HT-29 (cell line): Measurements from ENCODE around the gene SLC66A2. TPM values are rescaled to one million over a fixed set of nuclear protein-coding genes. Genes with fewer than 3 reads are reported as not detected.
"Not testable (repeated sequence)": the region's sequence is repeated elsewhere in the genome, so short reads cannot be mapped to it uniquely, and the experiment has no call there.

Experiments
- DNase-seq: peaks from one replicate; pipeline ENCODE4 v3.0.0-alpha.2; 2015; ENCODE audit warnings: low spot score
- total RNA-seq: library from RNA; depleted of rRNA; stranded (reverse); fragments of >200 nt; shearing (Covaris generic); gene quantifications from 2 replicates; pipeline ENCODE4 v1.2.3, GENCODE V29; 2014; rRNA removed

Gene SLC66A2
- total RNA-seq, result 37.4 and 41.9 TPM in 2 replicates

DNA sequence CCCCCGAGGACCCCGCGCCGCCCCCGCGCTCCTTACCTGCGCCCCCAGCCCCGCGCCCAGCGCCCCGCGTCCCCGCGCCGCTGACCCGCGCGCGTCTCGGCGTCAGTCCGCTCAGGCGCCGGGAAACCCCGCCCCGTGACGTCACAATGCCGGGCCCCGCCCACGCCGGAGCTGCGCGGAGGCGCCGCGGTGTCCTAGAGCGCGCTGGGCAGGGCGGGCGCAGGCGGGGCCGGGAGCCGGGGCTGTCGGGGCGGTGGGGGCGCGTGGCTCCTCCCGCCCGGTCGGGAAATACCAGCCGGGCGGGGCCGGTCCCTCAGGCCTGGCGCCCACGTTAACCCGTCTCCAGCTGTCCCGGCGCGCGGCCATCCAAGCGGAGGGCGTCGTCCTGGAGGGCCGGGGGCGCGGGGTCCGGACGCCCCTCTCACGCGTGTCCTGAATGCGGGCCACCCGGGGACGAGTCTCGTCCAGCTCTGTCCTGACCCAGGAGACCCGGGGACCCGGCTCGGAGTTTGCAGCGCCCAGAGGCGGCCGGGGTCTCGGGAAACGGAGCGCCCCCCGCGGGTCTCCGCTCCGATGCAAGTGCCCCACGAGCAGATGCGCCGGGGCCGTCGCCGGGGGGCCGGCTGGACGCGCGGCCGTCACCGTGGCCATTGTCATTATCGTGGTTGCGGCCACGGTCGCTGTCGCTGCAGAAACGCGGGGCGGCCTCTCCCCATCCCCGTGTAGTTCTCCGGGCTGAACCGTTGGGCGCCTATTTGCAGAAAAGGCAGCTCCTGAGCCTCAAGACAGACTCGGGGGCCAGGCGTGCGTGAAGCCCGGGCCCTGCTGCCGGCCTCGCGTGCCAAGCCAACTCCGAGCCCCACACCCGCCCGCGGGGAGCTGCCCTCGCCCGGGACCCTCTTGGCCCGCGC lies at the start of gene SLC66A2:
Gene SLC66A2 (minus strand): TSS at position 109 of the 911 bp plus-strand sequence. CDS start 727 bp downstream, outside the sequence.
- peak; percentile 71 for DNase-seq

DNA sequence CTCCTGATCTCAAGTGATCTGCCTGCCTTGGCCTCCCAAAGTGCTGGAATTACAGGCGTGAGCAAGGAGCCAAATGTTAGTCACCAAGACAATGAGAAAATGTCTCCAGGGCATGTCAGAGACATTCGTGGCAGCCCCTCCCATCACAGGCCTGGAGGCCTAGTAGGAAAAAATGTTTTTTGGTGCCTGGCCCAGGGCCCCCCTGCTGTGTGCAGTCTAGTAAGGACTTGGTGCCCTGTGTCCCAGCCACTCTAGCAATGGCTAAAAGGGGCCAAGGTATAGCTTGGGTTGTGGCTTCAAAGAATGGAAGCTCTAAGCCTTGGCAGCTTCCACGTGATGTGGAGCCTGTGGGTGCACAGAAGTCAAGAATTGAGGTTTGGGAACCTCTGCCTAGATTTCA lies 49.4 kb upstream of the SLC66A2 start:
- no peak for DNase-seq

DNA sequence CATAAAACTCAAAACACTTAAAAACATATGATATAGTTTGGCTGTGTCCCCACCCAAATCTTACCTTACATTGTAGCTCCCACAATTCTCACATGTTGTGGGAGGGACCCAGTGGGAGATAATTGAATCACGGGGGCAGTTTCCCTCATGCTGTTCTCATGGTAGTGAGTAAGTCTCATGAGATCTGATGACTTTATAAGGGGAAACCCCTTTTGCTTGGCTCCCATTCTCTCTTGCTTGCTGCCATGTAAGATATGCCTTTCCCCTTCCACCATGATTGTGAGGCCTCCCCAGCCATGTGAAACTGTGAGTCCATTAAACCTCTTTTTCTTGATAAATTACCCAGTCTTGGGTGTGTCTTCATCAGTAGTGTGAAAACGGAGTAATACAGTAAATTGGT lies 48.2 kb upstream of the SLC66A2 start:
- not testable (repeated sequence) for DNase-seq

- no peak for DNase-seq
Observed at GRCh38 chr18:79991494-79991893, 40.0 kb upstream of the SLC66A2 start.

DNA sequence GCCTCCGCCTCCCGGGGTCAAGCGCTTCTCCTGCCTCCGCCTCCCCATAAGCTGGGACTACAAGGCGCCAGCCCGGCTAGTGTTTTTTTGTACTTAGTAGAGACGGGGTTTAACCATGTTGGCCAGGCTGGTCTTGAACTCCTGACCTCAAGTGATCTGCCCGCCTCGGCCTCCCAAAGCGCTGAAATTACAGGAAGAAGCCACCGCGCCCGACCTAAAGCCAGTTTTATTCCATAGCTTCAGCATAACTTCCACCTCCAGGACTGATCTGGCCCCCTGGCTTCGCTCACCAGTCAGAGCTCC lies 37.7 kb upstream of the SLC66A2 start:
- DNase-seq, result no peak

DNA sequence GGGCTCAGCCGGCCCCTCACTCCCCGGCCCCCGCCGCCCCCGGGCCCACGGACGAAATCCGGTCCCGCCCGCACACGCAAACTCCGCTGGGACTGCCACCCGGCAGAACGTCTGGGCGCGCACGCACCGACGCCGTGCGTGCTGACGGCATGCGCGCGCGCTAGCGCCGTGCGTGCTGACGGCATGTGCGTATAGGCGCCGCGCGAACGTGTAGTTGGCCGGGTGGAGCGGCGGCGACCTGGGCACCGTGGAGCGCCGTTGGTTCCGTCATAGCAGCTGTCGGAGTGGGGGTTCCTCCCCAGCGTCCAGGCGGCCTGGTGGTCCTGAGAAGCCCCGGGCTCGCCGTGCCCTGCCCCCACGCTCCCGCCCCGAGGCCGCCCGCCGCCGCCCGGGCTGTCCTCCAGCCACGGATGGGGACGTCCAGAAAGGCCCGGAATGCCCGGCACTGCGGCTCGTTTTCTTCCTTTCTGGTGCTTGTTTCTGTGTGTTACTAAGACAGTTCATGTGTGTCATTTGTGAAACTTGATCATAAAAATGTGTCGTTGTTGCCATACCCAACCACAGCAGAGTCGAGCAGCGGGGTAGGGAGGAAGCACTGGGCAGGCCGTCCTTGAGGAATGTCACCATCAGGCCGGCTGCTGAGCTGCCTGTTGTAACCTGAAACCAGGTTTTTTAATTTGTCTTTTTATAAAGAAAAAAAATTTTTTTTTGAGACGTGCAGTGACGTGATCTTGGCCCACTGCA lies 37.2 kb upstream of the SLC66A2 start, which contains the start of gene TXNL4A:
Gene TXNL4A (minus strand): TSS at position 113 of the 744 bp plus-strand sequence. CDS start 171 bp downstream, outside the sequence.
- DNase-seq, result peak; percentile 77

GRCh38 chr18:79988071-79988450 lies 36.6 kb upstream of the SLC66A2 start:
- peak; percentile 19 for DNase-seq

- DNase-seq, result no peak
Observed at GRCh38 chr18:79987566-79987965, 36.1 kb upstream of the SLC66A2 start.

GRCh38 chr18:79986726-79987125 lies 35.3 kb upstream of the SLC66A2 start:
- no peak for DNase-seq

DNA sequence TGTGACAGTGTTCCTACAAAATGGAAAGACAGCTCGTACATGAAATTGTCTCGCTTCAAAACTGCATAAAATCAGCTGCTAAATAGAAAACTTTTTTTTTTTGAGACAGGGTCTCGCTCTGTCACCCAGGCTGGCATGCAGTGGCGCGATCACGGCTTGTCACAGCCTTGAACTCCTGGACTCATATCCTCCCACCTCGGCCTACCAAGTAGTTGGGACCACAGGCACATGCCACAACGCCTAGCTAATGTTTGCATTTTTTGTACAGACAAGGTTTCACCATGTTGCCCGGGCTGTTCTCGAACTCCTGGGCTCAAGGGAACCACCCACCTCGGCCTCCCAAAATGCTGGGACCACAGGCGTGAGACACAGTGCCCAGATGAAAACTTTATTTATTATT lies 33.7 kb upstream of the SLC66A2 start:
- DNase-seq, result no peak

- DNase-seq, result no peak
Observed at GRCh38 chr18:79983793-79984192, 32.3 kb upstream of the SLC66A2 start.

- DNase-seq, result no peak
Observed at GRCh38 chr18:79983253-79983652, 31.8 kb upstream of the SLC66A2 start.

DNA sequence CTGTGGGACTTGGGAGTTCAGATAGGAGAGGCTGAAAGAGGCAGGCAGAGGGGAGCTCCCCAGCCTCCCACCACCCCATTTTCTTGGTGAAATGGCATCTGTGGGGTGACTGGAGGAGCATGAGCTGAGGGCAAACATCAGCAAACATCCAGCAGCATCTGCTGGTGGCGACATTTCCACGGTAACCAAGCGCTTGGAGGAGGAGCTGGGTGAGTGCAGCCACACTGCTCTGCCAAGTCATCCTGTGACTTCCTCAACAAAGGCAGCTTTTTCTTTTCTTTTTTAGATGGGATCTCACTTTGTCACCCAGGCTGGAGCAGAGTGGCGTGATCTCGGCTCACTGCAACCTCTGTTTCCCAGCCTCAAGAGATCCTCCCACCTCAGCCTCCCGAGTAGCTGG lies 31.3 kb upstream of the SLC66A2 start:
- DNase-seq, result no peak

GRCh38 chr18:79980585-79980984 lies 29.1 kb upstream of the SLC66A2 start:
- DNase-seq, result no peak

DNA sequence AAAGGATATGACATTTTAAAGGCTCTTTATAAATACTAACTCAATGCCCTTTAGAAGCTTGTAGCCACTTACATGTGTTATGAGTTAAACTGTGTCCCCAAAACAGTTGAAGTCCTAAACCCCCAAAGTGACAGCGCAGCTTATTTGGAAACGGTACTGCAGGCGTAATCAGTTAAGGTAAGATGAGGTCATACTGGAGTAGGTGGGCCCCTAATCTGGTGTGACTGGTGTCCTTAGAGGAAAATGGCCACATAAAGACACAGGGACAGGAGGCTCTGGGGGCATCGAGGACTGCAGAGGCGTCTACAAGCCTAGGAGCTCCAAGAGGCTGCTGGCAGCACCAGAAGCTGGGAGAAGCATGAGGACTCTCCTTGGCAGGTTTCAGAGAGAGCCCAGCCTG lies 28.4 kb upstream of the SLC66A2 start:
- no peak for DNase-seq

GRCh38 chr18:79975985-79976680 lies 24.7 kb upstream of the SLC66A2 start:
- no peak for DNase-seq

GRCh38 chr18:79975043-79975442 lies 23.6 kb upstream of the SLC66A2 start:
- no peak for DNase-seq

DNA sequence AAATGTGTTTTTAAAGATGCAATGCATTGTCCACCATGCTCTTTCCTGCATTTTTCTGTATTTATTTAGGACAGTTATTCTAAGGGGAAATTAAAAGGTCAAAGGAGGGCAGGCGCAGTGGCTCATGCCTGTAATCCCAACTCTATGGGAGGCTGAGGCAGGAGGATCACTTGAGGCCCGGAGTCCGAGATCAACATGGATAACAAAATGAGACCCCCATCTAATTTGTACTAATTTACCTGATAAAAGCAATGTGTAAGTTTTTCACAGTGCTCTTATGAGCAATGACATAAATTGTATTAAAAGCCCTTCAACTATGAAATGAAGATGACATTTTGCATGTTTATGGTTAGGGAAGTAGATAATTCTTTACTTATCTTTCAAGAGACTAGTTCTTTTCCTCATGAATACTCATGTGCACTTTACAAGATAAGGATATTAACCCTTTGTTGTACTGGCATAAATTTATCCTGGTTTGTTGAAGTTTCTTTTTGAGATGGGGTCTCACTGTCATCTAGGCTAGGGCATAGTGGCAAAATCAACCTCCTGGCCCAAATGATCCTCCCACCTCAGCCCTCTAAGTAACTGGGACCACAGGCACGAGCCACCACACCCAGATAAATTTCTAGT lies 22.7 kb upstream of the SLC66A2 start:
- DNase-seq, result no peak

DNA sequence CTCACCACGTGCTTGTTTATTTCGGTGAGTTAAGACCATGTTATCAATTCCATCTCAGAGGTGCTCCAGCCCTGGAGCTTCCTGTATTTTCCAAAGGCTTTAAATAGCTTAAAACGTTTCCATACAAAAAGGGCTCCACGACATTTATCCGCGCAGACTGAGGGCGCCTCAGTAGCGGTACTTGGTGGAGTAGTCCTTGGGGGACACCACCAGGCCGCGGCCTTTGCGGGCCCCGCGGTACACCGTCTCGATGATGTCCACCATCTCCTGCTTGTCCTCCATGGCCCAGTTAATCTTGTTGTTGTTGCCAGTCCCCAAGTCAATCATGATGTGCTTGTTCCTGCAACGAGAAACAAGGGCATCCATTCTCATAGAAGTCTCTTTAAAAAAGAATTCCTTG lies 22.1 kb upstream of the SLC66A2 start:
- DNase-seq, result no peak

DNA sequence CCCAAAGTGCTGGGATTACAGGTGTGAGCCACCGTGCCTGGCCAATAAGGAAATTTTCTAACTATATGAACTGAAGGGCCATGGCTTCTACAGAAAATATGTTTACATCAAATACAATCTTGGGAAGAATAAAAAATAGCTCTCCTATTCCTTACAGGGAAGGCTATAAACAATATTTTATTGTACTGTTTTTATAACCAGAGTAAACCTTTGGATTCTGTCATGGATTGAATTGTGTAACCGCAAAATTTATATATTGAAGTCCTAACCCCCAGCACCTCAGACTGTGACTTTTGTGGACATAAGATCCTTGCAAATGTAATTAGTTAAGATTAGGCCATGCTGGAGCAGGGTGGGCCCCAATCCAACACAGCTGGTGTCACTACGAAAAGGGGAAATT lies 21.3 kb upstream of the SLC66A2 start:
- DNase-seq, result no peak

GRCh38 chr18:79971986-79972385 lies 20.5 kb upstream of the SLC66A2 start:
- DNase-seq, result no peak
